ENCODE measurements around the gene HSF5. TPM values are rescaled to one million over a fixed set of nuclear protein-coding genes. Genes with fewer than 3 reads are reported as not detected.

HSF5 gene
- polyA plus RNA-seq, 2 of the 4 experiments (the other 2 are of a cell fraction): not detected

DNA sequence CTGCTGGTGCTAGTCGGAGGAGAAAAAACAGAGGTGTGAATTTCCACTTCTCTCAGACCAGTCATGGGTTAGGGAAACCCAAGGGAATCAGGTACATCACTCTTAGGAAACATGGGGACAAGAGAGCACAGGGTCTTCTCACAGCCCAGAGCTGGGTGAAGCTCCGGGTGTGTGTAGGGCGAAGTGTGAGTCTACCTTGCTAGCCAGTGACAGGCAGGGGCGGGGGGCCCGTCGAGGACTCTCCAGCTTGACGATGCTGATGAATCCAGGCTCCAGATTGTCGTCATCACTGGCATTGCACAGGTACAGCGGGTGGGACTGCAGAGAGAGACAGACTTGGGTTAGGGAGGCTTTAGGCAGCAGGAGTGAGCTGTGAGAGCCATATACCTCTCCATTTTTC, 117.5 kb downstream of the HSF5 start:
- no peak overlapping the region for H3K27ac ChIP-seq
- no peak overlapping the region for H3K4me2 ChIP-seq
- 0 out of 3 replicates have a peak, but pooled peaks cover 7% of the 10 kb centered on the region for H3K4me1 ChIP-seq
- H3K4me3 ChIP-seq: no peak overlapping the region
- ATAC-seq (no peak), FAIRE-seq (no peak), DNase-seq (ENCODE audit: low read depth in 1 of 2, low spot score in 1 of 2) (no peak)
- ChIA-PET CTCF (interaction anchor here (1.0 to 1.9 kb wide), 4 partner anchors 15 to 47 kb away, joined by 3 to 6 read pairs (median 4); partner anchors contain the start of genes RNF43 and SUPT4H1), POLR2A (no interaction called here)
- WGBS (ENCODE audit: missing lambda C conversion rate): 69% methylated on average over 9 of the region's 9 CpGs
- H3K9me3 ChIP-seq: no peaks in the 10 kb centered on the region
- TF ChIP-seq KDM1A (IDR thresholded peaks at IDR 0.05; ENCODE audit: low read depth): no peak
- no peak for TF ChIP-seq SMC3 (IDR thresholded peaks at IDR 0.05)
- no peak for TF ChIP-seq HOXB5 (CRISPR knock-in tag; IDR thresholded peaks at IDR 0.05)

- CTCF ChIA-PET: interaction anchor here (1.0 to 3.3 kb wide), 5 partner anchors 9 to 47 kb away, joined by 3 to 11 read pairs (median 5); partner anchors contain the start of genes RNF43 and SUPT4H1
- no peak overlapping the region for H3K4me3 ChIP-seq
- POLR2A ChIA-PET: no interaction called here
- WGBS (ENCODE audit: missing lambda C conversion rate): 86% methylated on average over 5 of the region's 5 CpGs
- no peaks in the 10 kb centered on the region for H3K9me3 ChIP-seq
- ATAC-seq (no peak), DNase-seq (ENCODE audit: low read depth in 1 of 2, low spot score in 1 of 2) (no peak), FAIRE-seq (no peak)
- H3K4me2 ChIP-seq: no peak overlapping the region
- 0 out of 3 replicates have a peak, but pooled peaks cover 4% of the 10 kb centered on the region for H3K4me1 ChIP-seq
- H3K27ac ChIP-seq: no peak overlapping the region
- TF ChIP-seq, protein P1, sequence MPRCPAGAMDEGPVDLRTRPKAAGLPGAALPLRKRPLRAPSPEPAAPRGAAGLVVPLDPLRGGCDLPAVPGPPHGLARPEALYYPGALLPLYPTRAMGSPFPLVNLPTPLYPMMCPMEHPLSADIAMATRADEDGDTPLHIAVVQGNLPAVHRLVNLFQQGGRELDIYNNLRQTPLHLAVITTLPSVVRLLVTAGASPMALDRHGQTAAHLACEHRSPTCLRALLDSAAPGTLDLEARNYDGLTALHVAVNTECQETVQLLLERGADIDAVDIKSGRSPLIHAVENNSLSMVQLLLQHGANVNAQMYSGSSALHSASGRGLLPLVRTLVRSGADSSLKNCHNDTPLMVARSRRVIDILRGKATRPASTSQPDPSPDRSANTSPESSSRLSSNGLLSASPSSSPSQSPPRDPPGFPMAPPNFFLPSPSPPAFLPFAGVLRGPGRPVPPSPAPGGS (IDR thresholded peaks at IDR 0.05): no peak
- TF ChIP-seq CBX2 (IDR thresholded peaks at IDR 0.05; ENCODE audit: borderline replicate concordance, low read depth): no peak
- TF ChIP-seq ZC3H11A (IDR thresholded peaks at IDR 0.05): no peak
- TF ChIP-seq HOXB13 (CRISPR knock-in tag; IDR thresholded peaks at IDR 0.05; ENCODE audit: low read depth): no peak
- no peak for TF ChIP-seq USF2 (IDR thresholded peaks at IDR 0.05)
- no peak for TF ChIP-seq PHF8 (IDR thresholded peaks at IDR 0.05; ENCODE audit: borderline replicate concordance, low read depth)
- TF ChIP-seq POLR2A (IDR thresholded peaks at IDR 0.05; ENCODE audit: low read length): no peak
- TF ChIP-seq RCOR1 (IDR thresholded peaks at IDR 0.05; ENCODE audit: low read depth, low read length): no peak
- TF ChIP-seq REST (IDR thresholded peaks at IDR 0.05): no peak
- no peak for TF ChIP-seq HOXA7 (CRISPR knock-in tag; IDR thresholded peaks at IDR 0.05)
- TF ChIP-seq MYC (IDR thresholded peaks at IDR 0.05; ENCODE audit: borderline replicate concordance, low read length): no peak
- TF ChIP-seq, protein P2, sequence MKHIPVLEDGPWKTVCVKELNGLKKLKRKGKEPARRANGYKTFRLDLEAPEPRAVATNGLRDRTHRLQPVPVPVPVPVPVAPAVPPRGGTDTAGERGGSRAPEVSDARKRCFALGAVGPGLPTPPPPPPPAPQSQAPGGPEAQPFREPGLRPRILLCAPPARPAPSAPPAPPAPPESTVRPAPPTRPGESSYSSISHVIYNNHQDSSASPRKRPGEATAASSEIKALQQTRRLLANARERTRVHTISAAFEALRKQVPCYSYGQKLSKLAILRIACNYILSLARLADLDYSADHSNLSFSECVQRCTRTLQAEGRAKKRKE (CRISPR knock-in tag; IDR thresholded peaks at IDR 0.05; ENCODE audit: low read depth): no peak
Observed at GRCh38 chr17:58370309-58370708, 117.9 kb downstream of the HSF5 start.

Other genes starting within 250 kb of the HSF5 start
- gene LPO, start 249.8 kb downstream of the HSF5 start, polyA plus RNA-seq (2011; rRNA removed): not detected in 2 replicates
- gene LPO, start 249.8 kb downstream of the HSF5 start, polyA plus RNA-seq (2017; fragmentation: RNase III; extraction: RNeasy Plus Mini Kit Qiagen cat#74134 plus additional on column Dnase treatment): not detected in 3 replicates
- gene MPO, start 207.5 kb downstream of the HSF5 start, polyA plus RNA-seq (2011; rRNA removed): not detected in 2 replicates
- not detected in 3 replicates for gene MPO, start 207.5 kb downstream of the HSF5 start, polyA plus RNA-seq (2017; fragmentation: RNase III; extraction: RNeasy Plus Mini Kit Qiagen cat#74134 plus additional on column Dnase treatment)
- not detected in 2 replicates for gene TSPOAP1, start 159.6 kb downstream of the HSF5 start, polyA plus RNA-seq (2011; rRNA removed)
- not detected in 3 replicates for gene TSPOAP1, start 159.6 kb downstream of the HSF5 start, polyA plus RNA-seq (2017; fragmentation: RNase III; extraction: RNeasy Plus Mini Kit Qiagen cat#74134 plus additional on column Dnase treatment)
- 241 and 260 TPM in 2 replicates for gene SUPT4H1, start 136.2 kb downstream of the HSF5 start, polyA plus RNA-seq (2011; rRNA removed)
- 117 to 124 TPM (median 123 TPM) in 3 replicates for gene SUPT4H1, start 136.2 kb downstream of the HSF5 start, polyA plus RNA-seq (2017; fragmentation: RNase III; extraction: RNeasy Plus Mini Kit Qiagen cat#74134 plus additional on column Dnase treatment)
- 6.3 and 6.6 TPM in 2 replicates for gene RNF43, start 70.9 kb downstream of the HSF5 start, polyA plus RNA-seq (2011; rRNA removed)
- gene RNF43, start 70.9 kb downstream of the HSF5 start, polyA plus RNA-seq (2017; fragmentation: RNase III; extraction: RNeasy Plus Mini Kit Qiagen cat#74134 plus additional on column Dnase treatment): 1.6 to 2.6 TPM (median 2.5 TPM) in 3 replicates
- gene MTMR4, start 26.2 kb upstream of the HSF5 start, polyA plus RNA-seq (2011; rRNA removed): 20.0 and 27.3 TPM in 2 replicates
- 10.8 to 13.8 TPM (median 11.8 TPM) in 3 replicates for gene MTMR4, start 26.2 kb upstream of the HSF5 start, polyA plus RNA-seq (2017; fragmentation: RNase III; extraction: RNeasy Plus Mini Kit Qiagen cat#74134 plus additional on column Dnase treatment)
- gene TEX14, start 203.6 kb upstream of the HSF5 start, polyA plus RNA-seq (2011; rRNA removed): 0.12 TPM in 2 replicates
- 0.03 to 0.08 TPM (median 0.04 TPM) in 3 replicates for gene TEX14, start 203.6 kb upstream of the HSF5 start, polyA plus RNA-seq (2017; fragmentation: RNase III; extraction: RNeasy Plus Mini Kit Qiagen cat#74134 plus additional on column Dnase treatment)
- 96.7 and 121 TPM in 2 replicates for gene RAD51C, start 204.2 kb upstream of the HSF5 start, polyA plus RNA-seq (2011; rRNA removed)
- 83.4 to 96.0 TPM (median 91.3 TPM) in 3 replicates for gene RAD51C, start 204.2 kb upstream of the HSF5 start, polyA plus RNA-seq (2017; fragmentation: RNase III; extraction: RNeasy Plus Mini Kit Qiagen cat#74134 plus additional on column Dnase treatment)

Measured in A549 (cell line).